OCI-LY7 (cell line): Measurements from ENCODE around the gene RETNLB.

Experiments
- EZH2phosphoT487 ChIP-seq: fragments of 200-600 bp; sonication (generic); IDR thresholded peaks from 2 replicates; pipeline ENCODE4 v1.6.1; 2018; ENCODE audit warnings: low read depth, borderline replicate concordance, mild to moderate bottlenecking, mixed run types, antibody characterized with exemption, low read length, moderate library complexity, mixed read lengths
- TF ChIP-seq, protein P1 (sequence below): fragments of 200-600 bp; sonication (generic); conservative IDR thresholded peaks from 2 replicates; pipeline ENCODE4 v1.5.1; 2014; ENCODE audit warnings: mild to moderate bottlenecking, antibody characterized with exemption, low read length, moderate library complexity, mixed read lengths

DNA sequence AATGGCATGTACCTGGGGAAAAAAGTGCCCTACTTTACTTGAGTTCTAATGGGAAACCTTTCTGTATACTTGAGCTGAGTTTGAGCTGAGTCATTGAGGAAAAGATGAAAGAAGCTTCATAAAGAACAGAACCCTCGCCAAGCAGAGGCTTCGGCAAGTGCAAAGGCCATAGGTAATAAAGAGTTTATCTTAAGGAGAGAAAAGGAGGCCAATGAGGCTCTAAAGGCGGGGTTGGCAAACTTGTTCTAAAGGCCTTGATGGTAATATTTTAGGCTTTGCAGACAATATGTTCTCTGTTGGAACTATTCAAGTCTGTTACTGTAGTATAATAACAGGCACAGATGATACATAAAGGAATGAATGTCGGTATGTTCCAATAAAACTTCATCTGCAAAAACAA, 47.8 kb upstream of the RETNLB start:
- TF ChIP-seq, protein P1, sequence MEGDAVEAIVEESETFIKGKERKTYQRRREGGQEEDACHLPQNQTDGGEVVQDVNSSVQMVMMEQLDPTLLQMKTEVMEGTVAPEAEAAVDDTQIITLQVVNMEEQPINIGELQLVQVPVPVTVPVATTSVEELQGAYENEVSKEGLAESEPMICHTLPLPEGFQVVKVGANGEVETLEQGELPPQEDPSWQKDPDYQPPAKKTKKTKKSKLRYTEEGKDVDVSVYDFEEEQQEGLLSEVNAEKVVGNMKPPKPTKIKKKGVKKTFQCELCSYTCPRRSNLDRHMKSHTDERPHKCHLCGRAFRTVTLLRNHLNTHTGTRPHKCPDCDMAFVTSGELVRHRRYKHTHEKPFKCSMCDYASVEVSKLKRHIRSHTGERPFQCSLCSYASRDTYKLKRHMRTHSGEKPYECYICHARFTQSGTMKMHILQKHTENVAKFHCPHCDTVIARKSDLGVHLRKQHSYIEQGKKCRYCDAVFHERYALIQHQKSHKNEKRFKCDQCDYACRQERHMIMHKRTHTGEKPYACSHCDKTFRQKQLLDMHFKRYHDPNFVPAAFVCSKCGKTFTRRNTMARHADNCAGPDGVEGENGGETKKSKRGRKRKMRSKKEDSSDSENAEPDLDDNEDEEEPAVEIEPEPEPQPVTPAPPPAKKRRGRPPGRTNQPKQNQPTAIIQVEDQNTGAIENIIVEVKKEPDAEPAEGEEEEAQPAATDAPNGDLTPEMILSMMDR, result no peak
- no peak for TF ChIP-seq EZH2phosphoT487
